Measurements from ENCODE around the gene ADCK2.
"Not testable (repeated sequence)": the region's sequence is repeated elsewhere in the genome, so short reads cannot be mapped to it uniquely, and the experiment has no call there.

The ADCK2 gene

DNA sequence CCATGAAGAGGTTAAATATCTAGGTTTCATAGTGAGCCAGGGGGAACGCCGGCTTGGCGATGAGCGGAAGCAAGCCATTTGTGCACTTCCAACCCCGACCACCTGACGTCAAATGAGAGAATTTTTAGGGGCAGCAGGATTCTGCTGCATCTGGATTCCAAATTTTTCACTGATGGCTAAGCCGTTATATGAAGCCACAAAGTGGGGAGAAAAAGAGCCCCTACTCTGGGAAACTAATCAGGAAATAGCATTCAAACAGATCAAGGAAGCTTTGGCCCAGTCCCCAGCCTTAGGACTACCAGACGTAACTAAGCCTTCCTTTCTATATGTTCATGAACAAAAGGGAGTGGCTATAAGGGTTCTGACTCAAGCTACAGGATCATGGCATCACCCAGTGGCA is 12.9 kb upstream of the ADCK2 start:
- Histone ChIP-seq H3K27me3 (replicated peaks; ENCODE audit: control insufficient read depth, insufficient read depth, low read length, poor library complexity, severe bottlenecking) (no peaks in the 10 kb centered on the region), H3K4me1 (ENCODE audit: control insufficient read depth, insufficient read depth, low read length, poor library complexity, severe bottlenecking) (peaks cover 4% of the 10 kb centered on the region), H3K9me3 (ENCODE audit: control insufficient read depth, low read length) (no peaks in the 10 kb centered on the region), H3K36me3 (ENCODE audit: control insufficient read depth, insufficient read depth, low read length) (no peaks in the 10 kb centered on the region), H3K27ac (ENCODE audit: insufficient read depth, low read length, poor library complexity, severe bottlenecking) (no peak overlapping the region), H3K4me3 (ENCODE audit: insufficient read depth, low read depth, low read length, poor library complexity, severe bottlenecking) (no peak overlapping the region)
- no peak for DNase-seq

DNA sequence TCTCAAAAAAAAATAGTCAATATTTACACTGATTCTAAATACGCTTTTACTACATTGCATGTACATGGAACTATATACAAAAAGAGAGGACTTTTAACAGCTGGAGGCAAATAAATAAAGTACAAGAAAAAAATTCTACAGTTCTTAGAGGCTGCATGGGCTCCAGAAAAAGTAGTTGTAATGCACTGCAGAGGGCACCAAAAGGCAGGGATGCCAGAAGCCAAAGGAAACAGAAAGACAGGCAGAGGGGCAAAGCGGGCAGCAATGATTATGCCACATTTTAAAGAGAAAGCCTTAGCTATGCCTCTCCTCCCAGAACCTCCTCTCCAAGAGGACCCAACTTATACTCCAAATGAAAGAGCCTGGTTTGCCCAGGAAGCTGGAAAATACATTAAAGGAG is 11.6 kb upstream of the ADCK2 start:
- no peak for DNase-seq
- Histone ChIP-seq H3K27ac (ENCODE audit: insufficient read depth, low read length, poor library complexity, severe bottlenecking) (no peak overlapping the region), H3K27me3 (replicated peaks; ENCODE audit: control insufficient read depth, insufficient read depth, low read length, poor library complexity, severe bottlenecking) (no peaks in the 10 kb centered on the region), H3K4me3 (ENCODE audit: insufficient read depth, low read depth, low read length, poor library complexity, severe bottlenecking) (no peak overlapping the region), H3K4me1 (ENCODE audit: control insufficient read depth, insufficient read depth, low read length, poor library complexity, severe bottlenecking) (peaks cover 4% of the 10 kb centered on the region), H3K36me3 (ENCODE audit: control insufficient read depth, insufficient read depth, low read length) (no peaks in the 10 kb centered on the region), H3K9me3 (ENCODE audit: control insufficient read depth, low read length) (no peaks in the 10 kb centered on the region)

GRCh38 chr7:140662938-140663337 is 9.8 kb upstream of the ADCK2 start:
- H3K4me3 ChIP-seq (ENCODE audit: insufficient read depth, low read depth, low read length, poor library complexity, severe bottlenecking); H3K36me3 ChIP-seq (ENCODE audit: control insufficient read depth, insufficient read depth, low read length); DNase-seq; H3K27me3 ChIP-seq (replicated peaks; ENCODE audit: control insufficient read depth, insufficient read depth, low read length, poor library complexity, severe bottlenecking); H3K27ac ChIP-seq (ENCODE audit: insufficient read depth, low read length, poor library complexity, severe bottlenecking); H3K9me3 ChIP-seq (ENCODE audit: control insufficient read depth, low read length); H3K4me1 ChIP-seq (ENCODE audit: control insufficient read depth, insufficient read depth, low read length, poor library complexity, severe bottlenecking): not testable (repeated sequence)

GRCh38 chr7:140667476-140667875 is 5.3 kb upstream of the ADCK2 start:
- no peak overlapping the region for H3K4me3 ChIP-seq (ENCODE audit: insufficient read depth, low read depth, low read length, poor library complexity, severe bottlenecking)
- DNase-seq, result no peak
- H3K36me3 ChIP-seq (ENCODE audit: control insufficient read depth, insufficient read depth, low read length), result no peaks in the 10 kb centered on the region
- no peak overlapping the region for H3K27ac ChIP-seq (ENCODE audit: insufficient read depth, low read length, poor library complexity, severe bottlenecking)
- H3K27me3 ChIP-seq (replicated peaks; ENCODE audit: control insufficient read depth, insufficient read depth, low read length, poor library complexity, severe bottlenecking), result no peaks in the 10 kb centered on the region
- no peaks in the 10 kb centered on the region for H3K4me1 ChIP-seq (ENCODE audit: control insufficient read depth, insufficient read depth, low read length, poor library complexity, severe bottlenecking)
- no peaks in the 10 kb centered on the region for H3K9me3 ChIP-seq (ENCODE audit: control insufficient read depth, low read length)

DNA sequence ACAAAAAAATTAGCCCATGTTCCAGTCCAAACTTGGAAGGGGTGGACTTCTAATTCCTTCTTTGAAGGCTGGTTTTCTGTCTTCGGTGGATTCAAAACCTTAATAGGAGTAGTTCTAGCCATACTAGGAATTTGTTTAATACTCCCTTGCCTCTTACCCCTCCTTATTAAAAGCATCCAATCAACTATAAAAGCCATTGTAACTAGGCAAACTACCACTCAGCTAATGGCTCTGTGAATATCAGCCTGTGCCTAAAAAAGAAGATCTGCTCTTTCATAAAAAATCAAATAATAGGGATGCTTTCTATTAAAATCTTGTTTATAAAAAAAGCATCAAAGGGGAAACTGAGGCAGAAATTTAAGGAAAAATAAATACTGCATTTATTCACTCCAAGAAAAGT is 4.1 kb upstream of the ADCK2 start:
- Histone ChIP-seq H3K9me3 (ENCODE audit: control insufficient read depth, low read length) (no peaks in the 10 kb centered on the region), H3K27ac (ENCODE audit: insufficient read depth, low read length, poor library complexity, severe bottlenecking) (no peak overlapping the region), H3K36me3 (ENCODE audit: control insufficient read depth, insufficient read depth, low read length) (no peaks in the 10 kb centered on the region), H3K4me3 (ENCODE audit: insufficient read depth, low read depth, low read length, poor library complexity, severe bottlenecking) (no peak overlapping the region), H3K27me3 (replicated peaks; ENCODE audit: control insufficient read depth, insufficient read depth, low read length, poor library complexity, severe bottlenecking) (no peaks in the 10 kb centered on the region), H3K4me1 (ENCODE audit: control insufficient read depth, insufficient read depth, low read length, poor library complexity, severe bottlenecking) (peaks cover 1% of the 10 kb centered on the region)
- no peak for DNase-seq

DNA sequence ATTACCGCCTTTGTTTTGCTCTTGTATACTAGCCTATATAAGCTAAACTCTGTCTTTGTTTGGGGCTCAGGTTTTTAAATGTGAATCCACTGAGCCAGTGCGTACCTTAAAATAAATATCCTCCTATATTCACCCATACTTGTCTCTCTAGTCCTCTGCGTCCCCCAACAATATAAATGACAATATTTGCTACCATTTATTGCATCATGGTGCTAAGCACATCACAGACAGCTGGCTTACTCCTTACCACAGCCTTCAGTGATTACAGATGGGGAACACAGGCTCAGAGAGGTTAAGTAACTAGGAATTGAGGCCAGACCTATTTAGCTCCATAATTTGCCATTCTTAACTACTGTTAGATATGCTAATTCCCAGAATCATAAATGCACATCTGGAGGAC is 3.4 kb upstream of the ADCK2 start:
- H3K9me3 ChIP-seq (ENCODE audit: control insufficient read depth, low read length), result no peaks in the 10 kb centered on the region

GRCh38 chr7:140669862-140670261 is 2.9 kb upstream of the ADCK2 start:
- not testable (repeated sequence) for DNase-seq; H3K9me3 ChIP-seq (ENCODE audit: control insufficient read depth, low read length); H3K27me3 ChIP-seq (replicated peaks; ENCODE audit: control insufficient read depth, insufficient read depth, low read length, poor library complexity, severe bottlenecking); H3K36me3 ChIP-seq (ENCODE audit: control insufficient read depth, insufficient read depth, low read length); H3K27ac ChIP-seq (ENCODE audit: insufficient read depth, low read length, poor library complexity, severe bottlenecking); H3K4me3 ChIP-seq (ENCODE audit: insufficient read depth, low read depth, low read length, poor library complexity, severe bottlenecking); H3K4me1 ChIP-seq (ENCODE audit: control insufficient read depth, insufficient read depth, low read length, poor library complexity, severe bottlenecking)

More for the DNA sequence above, 3.4 kb upstream of the ADCK2 start:
- no peak overlapping the region for H3K27ac ChIP-seq (ENCODE audit: insufficient read depth, low read length, poor library complexity, severe bottlenecking)
- H3K4me3 ChIP-seq (ENCODE audit: insufficient read depth, low read depth, low read length, poor library complexity, severe bottlenecking), result no peak overlapping the region
- peaks cover 6% of the 10 kb centered on the region for H3K4me1 ChIP-seq (ENCODE audit: control insufficient read depth, insufficient read depth, low read length, poor library complexity, severe bottlenecking)
- no peaks in the 10 kb centered on the region for H3K27me3 ChIP-seq (replicated peaks; ENCODE audit: control insufficient read depth, insufficient read depth, low read length, poor library complexity, severe bottlenecking)
- H3K36me3 ChIP-seq (ENCODE audit: control insufficient read depth, insufficient read depth, low read length), result no peaks in the 10 kb centered on the region
- no peak for DNase-seq

GRCh38 chr7:140670343-140670935 is 2.3 kb upstream of the ADCK2 start:
- H3K4me1 ChIP-seq (ENCODE audit: control insufficient read depth, insufficient read depth, low read length, poor library complexity, severe bottlenecking), result peaks cover 8% of the 10 kb centered on the region
- H3K4me3 ChIP-seq (ENCODE audit: insufficient read depth, low read depth, low read length, poor library complexity, severe bottlenecking), result no peak overlapping the region
- H3K27ac ChIP-seq (ENCODE audit: insufficient read depth, low read length, poor library complexity, severe bottlenecking), result no peak overlapping the region
- no peaks in the 10 kb centered on the region for H3K36me3 ChIP-seq (ENCODE audit: control insufficient read depth, insufficient read depth, low read length)
- DNase-seq, result no peak
- no peaks in the 10 kb centered on the region for H3K27me3 ChIP-seq (replicated peaks; ENCODE audit: control insufficient read depth, insufficient read depth, low read length, poor library complexity, severe bottlenecking)
- no peaks in the 10 kb centered on the region for H3K9me3 ChIP-seq (ENCODE audit: control insufficient read depth, low read length)

DNA sequence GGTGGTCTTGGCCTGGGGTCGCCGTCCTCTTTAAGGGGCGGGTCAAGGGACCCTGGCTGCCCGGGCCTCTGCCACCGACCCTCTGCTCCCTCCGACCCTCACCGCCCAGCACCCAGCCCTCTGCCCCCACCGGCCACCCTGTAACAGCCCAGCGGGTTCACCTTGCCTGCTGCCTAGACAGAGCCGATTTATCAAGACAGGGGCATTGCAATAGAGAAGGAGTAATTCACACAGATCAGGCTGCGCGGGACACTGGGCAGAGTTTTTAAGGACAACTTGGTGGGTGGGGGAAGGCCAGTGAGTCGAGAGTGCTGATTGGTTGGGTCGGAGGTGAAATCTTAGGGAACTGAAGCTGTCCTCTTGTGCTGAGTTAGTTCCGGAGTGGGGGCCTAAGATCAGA is 779 bp upstream of the ADCK2 start:
- no peak for DNase-seq
- Histone ChIP-seq H3K27me3 (replicated peaks; ENCODE audit: control insufficient read depth, insufficient read depth, low read length, poor library complexity, severe bottlenecking) (no peaks in the 10 kb centered on the region), H3K27ac (ENCODE audit: insufficient read depth, low read length, poor library complexity, severe bottlenecking) (no peak overlapping the region), H3K9me3 (ENCODE audit: control insufficient read depth, low read length) (no peaks in the 10 kb centered on the region), H3K36me3 (ENCODE audit: control insufficient read depth, insufficient read depth, low read length) (no peaks in the 10 kb centered on the region), H3K4me1 (ENCODE audit: control insufficient read depth, insufficient read depth, low read length, poor library complexity, severe bottlenecking) (peaks cover 8% of the 10 kb centered on the region), H3K4me3 (ENCODE audit: insufficient read depth, low read depth, low read length, poor library complexity, severe bottlenecking) (no peak overlapping the region)

DNA sequence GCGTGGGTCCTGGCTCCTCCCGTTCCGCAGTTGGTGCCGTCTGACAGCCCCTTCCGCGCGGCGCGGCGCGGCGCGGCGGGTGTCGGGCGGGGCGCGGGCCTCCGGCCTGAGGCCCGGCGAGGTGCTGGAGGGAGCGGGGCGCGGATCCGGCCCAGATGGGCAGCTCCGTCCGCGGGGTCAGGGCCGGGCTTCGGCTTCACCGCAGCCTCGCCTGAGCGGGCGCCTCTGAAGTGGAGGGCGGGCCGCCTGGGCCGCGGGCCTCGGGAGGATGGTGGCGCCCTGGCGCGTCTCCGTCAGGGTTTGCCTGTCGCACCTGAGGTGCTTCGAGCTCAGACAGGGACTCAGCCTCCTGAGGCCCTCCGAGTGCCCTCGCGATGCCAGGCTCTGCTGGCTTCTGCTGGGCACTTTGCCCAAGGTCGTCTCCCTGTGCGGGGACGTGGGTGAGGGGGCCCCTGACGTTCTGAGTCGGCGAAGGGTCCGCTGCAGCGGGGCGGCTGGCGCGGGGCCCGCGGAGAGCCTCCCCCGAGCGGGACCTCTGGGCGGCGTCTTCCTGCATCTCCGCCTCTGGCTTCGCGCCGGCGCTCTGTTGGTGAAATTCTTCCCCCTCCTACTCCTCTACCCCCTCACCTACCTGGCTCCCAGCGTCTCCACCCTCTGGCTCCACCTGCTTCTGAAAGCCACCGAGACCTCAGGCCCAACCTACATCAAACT is 473 bp downstream of the ADCK2 start:
- H3K27me3 ChIP-seq (replicated peaks; ENCODE audit: control insufficient read depth, insufficient read depth, low read length, poor library complexity, severe bottlenecking), result no peaks in the 10 kb centered on the region
- H3K4me1 ChIP-seq (ENCODE audit: control insufficient read depth, insufficient read depth, low read length, poor library complexity, severe bottlenecking), result peaks cover 8% of the 10 kb centered on the region
- H3K27ac ChIP-seq (ENCODE audit: insufficient read depth, low read length, poor library complexity, severe bottlenecking), result peak overlapping the region; percentile 75
- peak; percentile 29 to 46 (median 39) for DNase-seq
- no peaks in the 10 kb centered on the region for H3K9me3 ChIP-seq (ENCODE audit: control insufficient read depth, low read length)
- peak overlapping the region; percentile 68 for H3K4me3 ChIP-seq (ENCODE audit: insufficient read depth, low read depth, low read length, poor library complexity, severe bottlenecking)
- no peaks in the 10 kb centered on the region for H3K36me3 ChIP-seq (ENCODE audit: control insufficient read depth, insufficient read depth, low read length)
